Activated T-cell treated with anti-CD3 and anti-CD28 coated beads for 4 hours (primary cell): Measurements from ENCODE around the gene CPNE5.
A peak's percentile ranks its signal among the peaks of the same experiment; 100 is the strongest.
"Not testable (repeated sequence)": the region's sequence is repeated elsewhere in the genome, so short reads cannot be mapped to it uniquely, and the experiment has no call there.

Source experiments
- DNase-seq: peaks from one replicate; pipeline ENCODE4 v3.0.0-alpha.2; 2020

CPNE5 gene

GRCh38 chr6:36738108-36738507 lies 101.1 kb downstream of the CPNE5 start:
- DNase-seq: no peak

GRCh38 chr6:36737043-36737785 lies 102.0 kb downstream of the CPNE5 start:
- no peak for DNase-seq

GRCh38 chr6:36735110-36736071 lies 103.9 kb downstream of the CPNE5 start:
- DNase-seq: no peak

DNA sequence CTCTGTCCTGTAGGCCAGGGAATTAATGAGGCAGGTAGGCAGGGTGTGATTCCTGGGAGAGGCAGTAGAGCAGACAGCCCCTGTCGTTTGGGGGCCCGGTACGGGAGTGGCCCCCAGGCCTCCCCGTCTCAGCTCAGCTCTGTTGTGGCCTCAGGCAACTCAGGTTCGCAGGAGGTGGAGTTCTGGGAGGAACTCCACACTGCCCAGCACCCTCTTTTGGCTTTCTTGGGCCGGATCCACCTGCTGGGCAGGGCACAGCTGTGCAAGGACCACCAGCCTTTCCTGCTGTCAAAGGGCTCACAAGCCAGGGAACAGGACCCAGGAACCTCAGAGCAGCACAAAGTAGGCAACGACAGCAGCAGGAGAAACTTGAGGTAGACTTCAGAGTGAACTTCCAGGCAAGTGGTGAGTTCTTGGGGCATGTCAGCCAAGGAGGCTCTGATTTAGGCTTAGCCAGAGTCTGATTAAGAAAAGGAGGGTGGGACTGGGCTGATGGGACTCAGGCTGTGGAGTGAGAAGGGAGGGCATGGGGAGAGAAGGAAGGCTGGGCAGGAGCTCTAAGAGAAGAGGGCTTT lies 104.7 kb downstream of the CPNE5 start:
- no peak for DNase-seq

DNA sequence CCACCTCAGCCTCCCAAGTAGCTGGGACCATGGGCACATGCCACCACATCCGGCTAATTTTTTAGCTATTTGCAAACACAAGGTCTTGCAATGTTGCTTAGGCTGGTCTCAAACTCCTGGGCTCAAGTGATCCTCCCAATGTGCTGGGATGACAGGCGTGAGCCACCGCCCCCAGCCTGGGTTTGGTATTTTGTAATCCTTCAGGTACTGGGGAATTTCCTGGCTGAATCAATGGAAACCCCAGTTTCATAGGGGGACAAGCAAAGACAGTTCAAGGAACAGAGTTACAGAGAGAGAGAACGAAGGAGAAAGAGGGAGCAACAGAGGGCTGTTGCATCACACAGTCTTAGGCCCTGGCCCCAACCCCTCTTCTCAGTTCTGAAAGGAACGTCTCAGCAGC lies 105.9 kb downstream of the CPNE5 start:
- no peak for DNase-seq

DNA sequence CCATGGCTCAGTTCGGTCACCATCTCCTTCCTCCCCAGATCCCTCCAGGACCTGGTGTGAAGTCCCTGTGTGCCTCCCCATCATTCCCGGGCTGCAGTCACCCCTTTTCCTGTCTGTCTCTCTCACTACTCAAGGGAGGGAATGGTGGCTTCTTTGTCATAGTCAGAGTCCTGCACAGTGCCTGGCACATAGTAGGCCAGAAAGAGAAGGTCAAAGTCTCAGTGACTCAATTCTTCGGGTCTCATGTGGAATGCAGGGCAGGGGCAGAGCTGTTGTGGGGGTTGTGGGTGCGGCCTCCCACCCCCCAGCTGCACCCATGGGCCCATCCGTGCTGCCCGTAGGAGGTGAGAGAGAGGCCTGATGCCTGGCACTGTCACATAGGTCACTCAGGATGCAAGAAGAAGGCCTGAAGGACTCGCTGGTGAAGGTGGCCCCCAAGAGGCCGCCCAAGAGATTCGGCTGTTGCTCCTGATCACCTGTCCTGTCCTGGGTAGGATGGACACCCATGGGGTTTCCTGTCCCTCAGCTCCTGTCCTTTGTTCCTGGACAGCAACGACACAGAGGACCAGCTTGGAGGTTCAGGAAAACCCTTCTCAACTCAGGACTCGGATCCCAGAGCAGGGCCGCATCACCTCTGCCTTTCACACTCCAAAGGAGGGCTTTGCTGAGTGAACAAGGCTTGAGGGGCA lies 107.5 kb downstream of the CPNE5 start:
- DNase-seq: no peak

DNA sequence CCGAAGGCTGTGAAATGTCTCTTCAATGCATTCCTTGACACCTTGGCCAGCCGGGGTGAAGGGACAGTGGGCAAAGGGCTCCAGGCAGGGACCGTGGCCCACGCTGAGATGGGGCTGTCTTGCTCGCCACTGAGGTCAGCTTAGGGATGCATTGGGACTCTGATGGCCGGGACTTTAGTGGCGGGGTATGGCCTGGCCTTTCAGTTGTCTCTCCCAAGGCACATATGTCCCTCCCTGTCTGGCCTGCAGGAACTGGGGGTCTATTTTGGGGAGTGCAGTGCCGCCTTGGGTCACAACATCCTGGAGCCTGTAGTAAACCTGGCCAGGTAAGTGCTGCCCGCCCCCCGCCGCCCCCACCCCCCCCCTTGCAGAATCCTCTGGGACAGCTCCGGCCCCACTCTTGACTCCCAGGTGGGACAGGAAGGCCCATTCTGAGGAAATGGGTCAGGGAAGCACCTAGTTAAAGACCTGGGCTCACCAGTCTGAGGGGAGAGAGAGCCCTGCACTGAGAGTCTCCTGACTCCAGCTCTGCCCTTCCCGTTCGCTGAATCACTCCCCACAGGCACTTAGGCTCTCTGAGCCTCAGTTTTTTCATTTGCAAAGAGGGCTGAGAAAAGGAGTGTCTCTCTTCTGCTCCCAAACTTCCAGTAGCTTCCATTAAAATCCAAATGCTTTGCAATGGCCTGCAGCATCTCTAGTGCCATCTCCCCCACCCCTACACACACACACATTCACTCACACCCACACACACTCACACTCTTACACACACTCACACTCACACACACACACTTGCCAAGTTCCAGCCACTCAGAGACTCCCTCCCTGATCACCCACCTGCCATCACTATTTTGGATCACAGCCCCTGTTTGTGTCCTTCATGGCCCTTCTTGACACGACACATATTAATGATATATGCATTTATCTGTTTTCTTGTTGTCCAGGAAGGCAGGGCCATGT lies 108.5 kb downstream of the CPNE5 start:
- no peak for DNase-seq

GRCh38 chr6:36729161-36729524 lies 110.1 kb downstream of the CPNE5 start:
- no peak for DNase-seq

DNA sequence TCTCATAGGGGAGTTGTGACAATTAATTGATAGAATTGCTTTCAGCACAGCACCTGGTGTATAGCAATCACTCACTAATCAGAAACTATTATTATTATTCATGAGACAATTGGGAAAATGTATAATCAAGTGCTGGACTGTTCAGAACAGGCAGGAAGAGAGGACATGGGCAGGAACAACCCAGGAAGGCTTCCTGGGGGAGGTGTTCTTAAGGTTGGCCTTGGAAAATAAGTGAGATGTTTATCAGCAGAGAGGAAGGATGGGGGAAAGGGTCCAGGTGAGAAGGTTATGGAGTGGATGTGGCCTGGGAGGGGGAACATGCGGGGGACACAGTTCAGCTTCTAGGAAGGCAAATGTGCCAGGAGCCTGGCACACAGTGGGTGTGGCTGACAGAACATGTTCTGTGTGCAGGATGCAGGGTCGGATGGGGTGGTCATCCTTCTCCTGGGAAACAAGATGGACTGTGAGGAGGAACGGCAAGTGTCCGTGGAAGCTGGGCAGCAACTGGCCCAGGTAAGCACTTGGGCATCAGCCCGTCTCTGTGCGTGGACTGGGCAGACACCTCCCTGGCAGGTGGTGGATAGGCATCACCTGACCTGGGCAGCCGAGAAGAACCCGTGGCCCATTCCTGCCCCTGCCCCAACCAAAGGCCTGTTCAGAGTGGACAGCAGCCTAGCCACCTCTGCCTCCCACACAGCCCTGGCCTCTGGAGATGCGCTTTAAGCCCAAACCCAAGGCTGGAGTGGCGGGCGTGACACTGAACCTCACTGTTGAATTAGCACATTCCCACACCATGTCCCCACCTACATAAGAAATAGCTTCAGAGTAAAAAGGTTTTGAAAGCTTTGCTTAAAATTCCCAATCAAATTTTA lies 110.7 kb downstream of the CPNE5 start:
- DNase-seq: no peak

DNA sequence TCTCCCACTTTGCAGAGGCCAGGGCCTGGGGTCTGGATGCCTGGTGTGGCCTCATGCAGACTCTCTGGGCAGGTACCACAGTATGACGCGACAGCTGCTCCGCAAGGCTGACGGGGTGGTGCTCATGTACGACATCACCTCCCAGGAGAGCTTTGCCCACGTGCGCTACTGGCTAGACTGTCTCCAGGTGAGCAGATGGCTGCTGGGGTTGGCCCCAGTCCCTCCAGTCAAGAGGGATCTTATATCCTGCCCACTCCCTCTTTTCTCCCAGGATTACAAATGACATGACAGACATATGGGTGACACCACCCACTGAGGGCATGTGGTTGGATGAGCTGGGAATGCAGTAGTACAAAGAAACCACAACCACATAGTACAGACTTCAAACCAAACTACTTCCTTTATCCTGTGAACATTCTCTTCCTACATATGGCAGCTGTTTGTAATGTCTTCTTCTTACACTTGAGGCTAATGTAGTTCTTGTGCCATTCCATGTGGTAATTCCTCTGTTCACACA lies 111.7 kb downstream of the CPNE5 start:
- DNase-seq: no peak

GRCh38 chr6:36725581-36725980 lies 113.7 kb downstream of the CPNE5 start:
- DNase-seq: no peak

GRCh38 chr6:36724514-36725390 lies 114.5 kb downstream of the CPNE5 start:
- DNase-seq: peak; percentile 28

DNA sequence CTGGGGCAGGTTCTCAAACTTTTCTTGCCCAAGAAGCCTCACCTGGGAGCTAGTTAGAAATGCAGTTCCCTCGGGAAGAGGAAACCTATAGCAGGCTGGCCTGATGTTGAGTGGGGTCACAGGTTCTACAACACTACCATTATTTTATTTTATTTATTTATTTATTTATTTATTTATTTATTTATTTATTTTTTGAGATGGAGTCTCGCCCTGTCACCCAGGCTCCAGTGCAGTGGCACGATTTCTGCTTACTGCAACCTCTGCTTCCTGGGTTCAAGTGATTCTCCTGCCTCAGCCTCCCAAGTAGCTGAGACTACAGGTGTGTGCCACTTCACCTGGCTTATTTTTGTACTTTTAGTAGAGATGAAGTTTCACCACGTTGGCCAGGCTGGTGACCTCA lies 115.3 kb downstream of the CPNE5 start:
- DNase-seq: not testable (repeated sequence)

DNA sequence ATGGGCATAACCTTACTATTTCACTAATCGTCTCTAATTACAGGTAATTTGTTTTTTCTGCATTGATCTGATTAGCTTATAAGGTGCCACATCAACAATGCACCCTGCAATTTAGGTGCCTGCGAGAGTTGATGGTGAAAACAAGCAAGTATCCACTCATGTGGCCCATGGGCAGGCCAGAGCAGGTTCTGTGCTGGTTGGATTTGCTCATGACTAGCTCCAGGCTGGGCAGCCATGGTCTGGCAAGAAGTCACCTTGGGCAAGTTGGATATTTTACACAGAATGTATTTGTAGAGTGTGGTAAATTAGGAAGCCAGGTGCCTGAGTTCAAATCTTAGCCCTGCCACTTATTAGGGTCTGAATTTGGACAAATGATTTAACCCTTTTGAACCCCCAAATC lies 116.4 kb downstream of the CPNE5 start:
- no peak for DNase-seq

DNA sequence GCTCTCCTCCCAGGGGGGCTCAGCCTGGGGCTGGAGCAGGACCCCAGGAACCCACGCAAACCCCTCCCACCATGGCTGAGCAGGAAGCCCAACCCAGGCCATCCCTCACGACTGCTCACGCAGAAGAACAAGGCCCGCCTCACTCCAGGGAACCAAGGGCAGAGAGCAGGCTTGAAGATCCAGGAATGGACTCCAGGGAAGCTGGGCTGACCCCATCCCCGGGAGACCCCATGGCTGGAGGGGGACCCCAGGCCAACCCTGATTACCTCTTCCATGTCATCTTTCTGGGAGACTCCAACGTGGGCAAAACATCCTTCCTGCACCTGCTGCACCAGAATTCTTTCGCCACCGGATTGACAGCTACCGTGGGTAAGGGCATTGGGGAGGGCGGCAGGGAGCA lies 116.9 kb downstream of the CPNE5 start:
- no peak for DNase-seq

DNA sequence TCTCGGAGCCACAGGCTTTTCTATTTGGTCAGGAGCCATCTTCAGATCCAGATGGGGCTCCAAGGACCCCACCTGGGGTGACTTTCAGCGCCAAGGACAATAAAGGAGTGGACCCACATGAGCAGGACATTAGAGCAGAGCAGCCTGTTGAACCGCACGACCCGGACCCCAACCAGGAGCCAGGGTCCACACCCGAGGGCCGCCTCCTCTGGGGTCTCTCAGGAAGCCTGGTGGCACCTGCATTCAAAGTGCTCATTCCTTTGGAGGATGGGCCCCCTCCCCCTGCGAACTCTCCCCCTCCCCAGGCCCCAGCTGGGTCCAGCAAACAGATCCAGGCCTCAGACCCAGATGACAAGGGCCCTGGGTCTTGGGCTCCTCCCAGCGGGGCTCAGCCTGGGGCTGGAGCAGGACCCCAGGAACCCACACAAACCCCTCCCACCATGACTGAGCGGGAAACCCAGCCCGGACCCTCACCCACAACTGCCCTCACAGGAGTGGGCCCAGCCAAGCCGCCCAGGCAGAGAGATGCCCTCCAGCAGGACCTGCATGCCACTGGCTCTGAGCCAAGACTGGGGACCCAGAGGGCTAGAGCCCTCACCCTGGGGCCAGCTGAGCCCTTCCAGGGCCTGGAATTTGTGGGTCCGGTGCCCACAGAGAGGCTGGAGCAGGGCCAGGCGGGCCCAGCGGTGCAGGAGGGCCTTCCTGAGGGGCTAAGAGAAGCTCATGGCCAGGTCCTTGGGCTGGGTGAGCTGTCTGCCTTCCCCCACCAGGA lies 117.7 kb downstream of the CPNE5 start:
- no peak for DNase-seq

- no peak for DNase-seq
Measured at GRCh38 chr6:36720251-36721141, 118.7 kb downstream of the CPNE5 start.

DNA sequence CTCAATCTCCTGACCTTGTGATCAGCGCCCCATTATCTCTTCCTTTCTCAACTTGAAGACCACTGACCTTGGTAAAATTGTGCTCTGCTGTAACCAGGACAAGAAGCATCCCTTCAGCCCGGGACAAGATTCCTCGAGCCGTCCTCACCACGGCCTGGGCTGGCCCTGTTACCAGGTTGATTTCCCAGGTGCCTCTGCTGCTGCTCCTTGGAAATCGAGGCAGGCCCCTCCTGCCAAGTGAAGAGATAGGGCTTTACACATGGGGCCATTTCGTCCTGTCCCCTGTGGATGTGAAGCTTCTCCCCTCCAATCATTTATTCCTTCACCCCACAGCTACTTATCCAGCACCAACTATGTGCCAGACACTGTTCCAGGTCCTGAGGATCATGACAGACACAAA lies 120.1 kb downstream of the CPNE5 start:
- no peak for DNase-seq
